ENCODE results near the gene SLC39A5.

DNA sequence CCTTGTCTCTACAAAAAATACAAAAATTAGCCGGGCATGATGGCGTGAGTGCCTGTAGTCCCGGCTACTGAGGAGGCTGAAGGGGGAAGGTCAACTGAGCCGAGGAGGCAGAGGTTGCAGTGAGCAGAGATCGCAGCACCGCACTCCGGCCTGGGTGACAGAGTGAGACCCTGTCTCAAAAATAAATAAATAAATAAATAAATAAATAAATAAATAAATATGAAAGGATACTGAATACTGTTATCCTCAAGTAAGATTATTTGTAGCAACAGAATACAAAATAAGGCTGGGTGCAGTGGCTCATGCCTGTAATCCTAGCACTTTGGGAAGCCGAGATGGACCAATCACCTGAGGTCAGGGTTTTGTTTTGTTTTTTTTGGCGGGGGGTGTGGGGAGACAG, 10.0 kb upstream of the SLC39A5 start:
- TF ChIP-seq EP300 (IDR thresholded peaks at IDR 0.05) (no peak), CTCF (IDR thresholded peaks at IDR 0.05) (no peak), POLR2A (IDR thresholded peaks at IDR 0.05) (no peak)
